ENCODE measurements around the gene DHX34. TPM values are rescaled to one million over a fixed set of nuclear protein-coding genes. Genes with fewer than 3 reads are reported as not detected.

The DHX34 gene
- total and polyA plus RNA-seq, 9 of the 15 experiments (the other 6 are each of a cell fraction or from before 2014, with no cell fraction given), result 0.36 to 42.0 (median 15.0) TPM

DNA sequence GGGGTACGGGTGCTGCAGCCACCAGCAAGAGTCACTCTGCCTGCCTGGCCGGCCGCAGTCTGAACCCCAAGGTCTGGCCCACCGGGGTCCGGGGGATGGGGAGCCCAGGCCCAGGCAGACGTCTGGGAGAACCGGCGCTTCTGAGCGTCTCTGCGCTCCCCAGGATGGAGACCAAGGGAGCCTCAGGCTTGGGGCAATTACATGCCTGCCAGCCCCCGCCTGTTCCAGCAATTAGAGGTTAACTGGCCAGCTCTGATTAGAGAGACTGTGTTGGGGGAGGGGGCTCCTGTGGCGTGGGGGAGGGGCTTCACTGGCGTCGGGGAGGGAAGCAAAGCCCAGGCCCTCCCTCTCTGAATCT, 58.3 kb downstream of the DHX34 start (continued):
- TF ChIP-seq, protein P1, sequence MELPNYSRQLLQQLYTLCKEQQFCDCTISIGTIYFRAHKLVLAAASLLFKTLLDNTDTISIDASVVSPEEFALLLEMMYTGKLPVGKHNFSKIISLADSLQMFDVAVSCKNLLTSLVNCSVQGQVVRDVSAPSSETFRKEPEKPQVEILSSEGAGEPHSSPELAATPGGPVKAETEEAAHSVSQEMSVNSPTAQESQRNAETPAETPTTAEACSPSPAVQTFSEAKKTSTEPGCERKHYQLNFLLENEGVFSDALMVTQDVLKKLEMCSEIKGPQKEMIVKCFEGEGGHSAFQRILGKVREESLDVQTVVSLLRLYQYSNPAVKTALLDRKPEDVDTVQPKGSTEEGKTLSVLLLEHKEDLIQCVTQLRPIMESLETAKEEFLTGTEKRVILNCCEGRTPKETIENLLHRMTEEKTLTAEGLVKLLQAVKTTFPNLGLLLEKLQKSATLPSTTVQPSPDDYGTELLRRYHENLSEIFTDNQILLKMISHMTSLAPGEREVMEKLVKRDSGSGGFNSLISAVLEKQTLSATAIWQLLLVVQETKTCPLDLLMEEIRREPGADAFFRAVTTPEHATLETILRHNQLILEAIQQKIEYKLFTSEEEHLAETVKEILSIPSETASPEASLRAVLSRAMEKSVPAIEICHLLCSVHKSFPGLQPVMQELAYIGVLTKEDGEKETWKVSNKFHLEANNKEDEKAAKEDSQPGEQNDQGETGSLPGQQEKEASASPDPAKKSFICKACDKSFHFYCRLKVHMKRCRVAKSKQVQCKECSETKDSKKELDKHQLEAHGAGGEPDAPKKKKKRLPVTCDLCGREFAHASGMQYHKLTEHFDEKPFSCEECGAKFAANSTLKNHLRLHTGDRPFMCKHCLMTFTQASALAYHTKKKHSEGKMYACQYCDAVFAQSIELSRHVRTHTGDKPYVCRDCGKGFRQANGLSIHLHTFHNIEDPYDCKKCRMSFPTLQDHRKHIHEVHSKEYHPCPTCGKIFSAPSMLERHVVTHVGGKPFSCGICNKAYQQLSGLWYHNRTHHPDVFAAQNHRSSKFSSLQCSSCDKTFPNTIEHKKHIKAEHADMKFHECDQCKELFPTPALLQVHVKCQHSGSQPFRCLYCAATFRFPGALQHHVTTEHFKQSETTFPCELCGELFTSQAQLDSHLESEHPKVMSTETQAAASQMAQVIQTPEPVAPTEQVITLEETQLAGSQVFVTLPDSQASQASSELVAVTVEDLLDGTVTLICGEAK (IDR thresholded peaks at IDR 0.05), result no peak
- TF ChIP-seq, protein P1 (CRISPR knock-in tag; IDR thresholded peaks at IDR 0.05), result no peak
- TF ChIP-seq, protein P2, sequence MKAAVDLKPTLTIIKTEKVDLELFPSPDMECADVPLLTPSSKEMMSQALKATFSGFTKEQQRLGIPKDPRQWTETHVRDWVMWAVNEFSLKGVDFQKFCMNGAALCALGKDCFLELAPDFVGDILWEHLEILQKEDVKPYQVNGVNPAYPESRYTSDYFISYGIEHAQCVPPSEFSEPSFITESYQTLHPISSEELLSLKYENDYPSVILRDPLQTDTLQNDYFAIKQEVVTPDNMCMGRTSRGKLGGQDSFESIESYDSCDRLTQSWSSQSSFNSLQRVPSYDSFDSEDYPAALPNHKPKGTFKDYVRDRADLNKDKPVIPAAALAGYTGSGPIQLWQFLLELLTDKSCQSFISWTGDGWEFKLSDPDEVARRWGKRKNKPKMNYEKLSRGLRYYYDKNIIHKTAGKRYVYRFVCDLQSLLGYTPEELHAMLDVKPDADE (conservative IDR thresholded peaks at IDR 0.05; ENCODE audit: control insufficient read depth, low read depth, low read length), result 0 out of 2 replicates have a peak, but pooled peaks have one; percentile 1
- TF ChIP-seq, protein P3, sequence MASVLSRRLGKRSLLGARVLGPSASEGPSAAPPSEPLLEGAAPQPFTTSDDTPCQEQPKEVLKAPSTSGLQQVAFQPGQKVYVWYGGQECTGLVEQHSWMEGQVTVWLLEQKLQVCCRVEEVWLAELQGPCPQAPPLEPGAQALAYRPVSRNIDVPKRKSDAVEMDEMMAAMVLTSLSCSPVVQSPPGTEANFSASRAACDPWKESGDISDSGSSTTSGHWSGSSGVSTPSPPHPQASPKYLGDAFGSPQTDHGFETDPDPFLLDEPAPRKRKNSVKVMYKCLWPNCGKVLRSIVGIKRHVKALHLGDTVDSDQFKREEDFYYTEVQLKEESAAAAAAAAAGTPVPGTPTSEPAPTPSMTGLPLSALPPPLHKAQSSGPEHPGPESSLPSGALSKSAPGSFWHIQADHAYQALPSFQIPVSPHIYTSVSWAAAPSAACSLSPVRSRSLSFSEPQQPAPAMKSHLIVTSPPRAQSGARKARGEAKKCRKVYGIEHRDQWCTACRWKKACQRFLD (CRISPR knock-in tag; IDR thresholded peaks at IDR 0.05), result 0 out of 2 replicates have a peak, but pooled peaks have one; percentile 13
- TF ChIP-seq NCOR1 (IDR thresholded peaks at IDR 0.05), result no peak
- TF ChIP-seq POLR2H (tag; IDR thresholded peaks at IDR 0.05; ENCODE audit: low read depth), result no peak
- TF ChIP-seq ARID2 (IDR thresholded peaks at IDR 0.05), result no peak
- no peak for TF ChIP-seq MAFK (IDR thresholded peaks at IDR 0.05; ENCODE audit: low read length)
- TF ChIP-seq FOSL1 (tag; conservative IDR thresholded peaks at IDR 0.05), result no peak
- 0 out of 2 replicates have a peak, but pooled peaks have one; percentile 2 for TF ChIP-seq CXXC5 (CRISPR knock-in tag; IDR thresholded peaks at IDR 0.05)
- TF ChIP-seq MXI1 (IDR thresholded peaks at IDR 0.05; ENCODE audit: low read depth, low read length), result no peak
- TF ChIP-seq MTA1 (IDR thresholded peaks at IDR 0.05; ENCODE audit: borderline replicate concordance), result no peak
- no peak for TF ChIP-seq ZNF217 (CRISPR knock-in tag; IDR thresholded peaks at IDR 0.05)
- TF ChIP-seq, protein P4, sequence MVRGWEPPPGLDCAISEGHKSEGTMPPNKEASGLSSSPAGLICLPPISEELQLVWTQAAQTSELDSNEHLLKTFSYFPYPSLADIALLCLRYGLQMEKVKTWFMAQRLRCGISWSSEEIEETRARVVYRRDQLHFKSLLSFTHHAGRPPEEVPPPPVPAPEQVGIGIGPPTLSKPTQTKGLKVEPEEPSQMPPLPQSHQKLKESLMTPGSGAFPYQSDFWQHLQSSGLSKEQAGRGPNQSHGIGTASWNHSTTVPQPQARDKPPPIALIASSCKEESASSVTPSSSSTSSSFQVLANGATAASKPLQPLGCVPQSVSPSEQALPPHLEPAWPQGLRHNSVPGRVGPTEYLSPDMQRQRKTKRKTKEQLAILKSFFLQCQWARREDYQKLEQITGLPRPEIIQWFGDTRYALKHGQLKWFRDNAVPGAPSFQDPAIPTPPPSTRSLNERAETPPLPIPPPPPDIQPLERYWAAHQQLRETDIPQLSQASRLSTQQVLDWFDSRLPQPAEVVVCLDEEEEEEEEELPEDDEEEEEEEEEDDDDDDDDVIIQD (CRISPR knock-in tag; IDR thresholded peaks at IDR 0.05), result no peak
